KMS-11 (cell line): ENCODE results near the gene PPP1R14D.

Experiments
- H2AFZ ChIP-seq: fragments of 200-600 bp; sonication (generic); 2 replicates; pipeline ENCODE4 v1.6.1; 2016; ENCODE audit warnings: antibody characterized with exemption, mixed run types, low read depth
- H3K27ac ChIP-seq: fragments of 200-600 bp; sonication (generic); 2 replicates; pipeline ENCODE4 v1.6.1; 2016; ENCODE audit warnings: mild to moderate bottlenecking, mixed run types
- H3K27me3 ChIP-seq: fragments of 200-600 bp; sonication (generic); 2 replicates; pipeline ENCODE4 v1.6.1; 2017; ENCODE audit warnings: mild to moderate bottlenecking, low read depth, mixed run types, moderate library complexity; ENCODE audit not compliant: insufficient read depth
- H3K36me3 ChIP-seq: fragments of 200-600 bp; sonication (generic); 2 replicates; pipeline ENCODE4 v1.6.1; 2017; ENCODE audit warnings: mild to moderate bottlenecking, mixed run types; ENCODE audit not compliant: insufficient read depth
- H3K4me1 ChIP-seq: fragments of 200-600 bp; sonication (generic); 2 replicates; pipeline ENCODE4 v1.6.1; 2016; ENCODE audit warnings: mild to moderate bottlenecking, low read depth, mixed run types; ENCODE audit not compliant: poor library complexity, severe bottlenecking
- H3K4me2 ChIP-seq: fragments of 200-600 bp; sonication (generic); 2 replicates; pipeline ENCODE4 v1.7.0; 2016; ENCODE audit warnings: mild to moderate bottlenecking, mixed run types
- H3K4me3 ChIP-seq: fragments of 200-600 bp; sonication (generic); IDR thresholded peaks from 2 replicates; pipeline ENCODE4 v1.6.1; 2017; ENCODE audit warnings: low read depth, low read length, mixed read lengths; ENCODE audit not compliant: insufficient read depth
- H3K79me2 ChIP-seq: fragments of 200-600 bp; sonication (generic); 2 replicates; pipeline ENCODE4 v1.6.1; 2016; ENCODE audit warnings: low read depth, mixed run types; ENCODE audit not compliant: insufficient read depth
- H3K9ac ChIP-seq: fragments of 200-600 bp; sonication (generic); 2 replicates; pipeline ENCODE4 v1.6.1; 2016; ENCODE audit warnings: mild to moderate bottlenecking, mixed run types
- H4K20me1 ChIP-seq: fragments of 200-600 bp; sonication (generic); 2 replicates; pipeline ENCODE4 v1.6.1; 2016; ENCODE audit warnings: mild to moderate bottlenecking, mixed run types; ENCODE audit not compliant: insufficient read depth
- TF ChIP-seq, protein P1 (sequence below): fragments of 200-600 bp; sonication (generic); conservative IDR thresholded peaks from 2 replicates; pipeline ENCODE4 v1.6.1; 2017; ENCODE audit warnings: low read depth, mild to moderate bottlenecking, antibody characterized with exemption, low read length, moderate library complexity, mixed read lengths

The PPP1R14D gene

DNA sequence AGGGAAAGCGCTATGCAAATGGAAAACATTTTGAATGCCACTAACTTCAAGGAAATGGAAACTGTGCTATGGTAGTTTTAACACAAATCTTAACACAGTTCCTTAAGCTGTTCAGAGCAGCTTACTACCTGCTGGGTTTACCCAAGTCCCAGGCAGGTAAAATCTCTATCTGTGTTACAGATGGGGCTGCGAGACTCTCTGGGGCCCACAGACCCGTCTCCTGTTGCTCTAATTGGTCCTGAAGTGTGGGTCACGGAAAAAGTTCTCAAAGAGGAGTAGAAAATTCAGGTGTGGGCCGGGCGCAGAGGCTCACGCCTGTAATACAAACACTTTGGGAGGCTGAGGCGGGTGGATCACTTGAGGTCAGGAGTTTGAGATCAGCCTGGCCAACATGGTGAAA is 38.5 kb downstream of the PPP1R14D start:
- no peak overlapping the region for H2AFZ ChIP-seq
- no peaks in the 10 kb centered on the region for H3K36me3 ChIP-seq
- H3K27ac ChIP-seq: no peak overlapping the region
- H3K4me1 ChIP-seq: peaks cover 47% of the 10 kb centered on the region
- no peak overlapping the region for H3K4me3 ChIP-seq
- H4K20me1 ChIP-seq: no peaks in the 10 kb centered on the region
- H3K9ac ChIP-seq: no peak overlapping the region
- H3K4me2 ChIP-seq: no peak overlapping the region
- TF ChIP-seq, protein P1, sequence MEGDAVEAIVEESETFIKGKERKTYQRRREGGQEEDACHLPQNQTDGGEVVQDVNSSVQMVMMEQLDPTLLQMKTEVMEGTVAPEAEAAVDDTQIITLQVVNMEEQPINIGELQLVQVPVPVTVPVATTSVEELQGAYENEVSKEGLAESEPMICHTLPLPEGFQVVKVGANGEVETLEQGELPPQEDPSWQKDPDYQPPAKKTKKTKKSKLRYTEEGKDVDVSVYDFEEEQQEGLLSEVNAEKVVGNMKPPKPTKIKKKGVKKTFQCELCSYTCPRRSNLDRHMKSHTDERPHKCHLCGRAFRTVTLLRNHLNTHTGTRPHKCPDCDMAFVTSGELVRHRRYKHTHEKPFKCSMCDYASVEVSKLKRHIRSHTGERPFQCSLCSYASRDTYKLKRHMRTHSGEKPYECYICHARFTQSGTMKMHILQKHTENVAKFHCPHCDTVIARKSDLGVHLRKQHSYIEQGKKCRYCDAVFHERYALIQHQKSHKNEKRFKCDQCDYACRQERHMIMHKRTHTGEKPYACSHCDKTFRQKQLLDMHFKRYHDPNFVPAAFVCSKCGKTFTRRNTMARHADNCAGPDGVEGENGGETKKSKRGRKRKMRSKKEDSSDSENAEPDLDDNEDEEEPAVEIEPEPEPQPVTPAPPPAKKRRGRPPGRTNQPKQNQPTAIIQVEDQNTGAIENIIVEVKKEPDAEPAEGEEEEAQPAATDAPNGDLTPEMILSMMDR: no peak
- no peaks in the 10 kb centered on the region for H3K79me2 ChIP-seq
- H3K27me3 ChIP-seq: no peaks in the 10 kb centered on the region

DNA sequence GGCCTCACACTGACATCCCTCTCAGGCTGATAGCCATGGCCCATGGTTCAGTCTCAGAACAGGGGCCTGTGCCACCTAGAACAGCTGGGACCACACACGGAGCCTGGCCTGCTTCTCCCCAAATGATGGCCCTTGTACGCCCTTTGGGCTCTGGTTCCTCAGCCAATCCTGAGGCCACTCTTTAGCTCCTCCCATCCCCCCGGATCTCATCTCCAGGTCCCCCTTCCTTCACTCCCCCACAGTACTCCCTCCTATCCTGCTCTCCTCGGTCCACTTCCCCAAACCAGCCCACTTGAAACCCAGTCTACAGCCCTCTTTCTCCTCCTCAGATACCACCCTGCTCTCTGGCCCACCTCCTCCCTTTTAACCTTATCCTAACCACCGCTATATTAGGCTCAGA is 39.4 kb downstream of the PPP1R14D start:
- H2AFZ ChIP-seq: no peak overlapping the region
- TF ChIP-seq, protein P1: no peak
- H3K27ac ChIP-seq: no peak overlapping the region
- no peak overlapping the region for H3K9ac ChIP-seq
- peaks cover 47% of the 10 kb centered on the region for H3K4me1 ChIP-seq
- no peaks in the 10 kb centered on the region; the same call in 1 of the 2 replicates for H3K79me2 ChIP-seq
- no peaks in the 10 kb centered on the region for H3K27me3 ChIP-seq
- H4K20me1 ChIP-seq: no peaks in the 10 kb centered on the region
- H3K4me3 ChIP-seq: no peak overlapping the region
- no peak overlapping the region; the same call in 1 of the 2 replicates for H3K4me2 ChIP-seq
- H3K36me3 ChIP-seq: no peaks in the 10 kb centered on the region

DNA sequence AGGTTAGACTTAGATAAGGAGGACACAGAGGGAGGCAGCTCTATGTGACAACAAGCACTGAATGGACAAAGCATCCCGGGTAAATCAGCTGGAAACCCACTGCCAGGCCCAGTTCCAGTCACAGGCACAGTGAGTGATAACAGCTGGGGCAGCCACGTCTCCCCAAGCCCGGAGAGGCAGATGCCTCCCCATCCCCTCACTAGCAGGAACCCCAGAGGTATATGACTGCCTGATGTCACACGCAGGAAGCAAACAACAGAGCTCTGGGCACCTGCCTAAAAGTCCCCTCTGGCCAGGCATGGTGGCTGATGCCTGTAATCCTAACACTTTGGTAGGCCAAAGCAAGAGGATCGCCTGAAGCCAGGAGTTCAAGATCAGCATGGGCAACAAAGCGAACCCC is 40.5 kb downstream of the PPP1R14D start:
- H3K27ac ChIP-seq: peak overlapping the region; percentile 71
- H3K4me1 ChIP-seq: peaks cover 50% of the 10 kb centered on the region
- no peaks in the 10 kb centered on the region for H3K36me3 ChIP-seq
- peak overlapping the region; percentile 67 for H3K4me2 ChIP-seq
- TF ChIP-seq, protein P1: no peak
- peak overlapping the region; percentile 0; the same call in 1 of the 2 replicates for H3K9ac ChIP-seq
- H3K27me3 ChIP-seq: no peaks in the 10 kb centered on the region
- H3K79me2 ChIP-seq: no peaks in the 10 kb centered on the region; the same call in 1 of the 2 replicates
- H3K4me3 ChIP-seq: no peak overlapping the region
- H4K20me1 ChIP-seq: no peaks in the 10 kb centered on the region
- peak overlapping the region; percentile 29; the same call in 1 of the 2 replicates for H2AFZ ChIP-seq

DNA sequence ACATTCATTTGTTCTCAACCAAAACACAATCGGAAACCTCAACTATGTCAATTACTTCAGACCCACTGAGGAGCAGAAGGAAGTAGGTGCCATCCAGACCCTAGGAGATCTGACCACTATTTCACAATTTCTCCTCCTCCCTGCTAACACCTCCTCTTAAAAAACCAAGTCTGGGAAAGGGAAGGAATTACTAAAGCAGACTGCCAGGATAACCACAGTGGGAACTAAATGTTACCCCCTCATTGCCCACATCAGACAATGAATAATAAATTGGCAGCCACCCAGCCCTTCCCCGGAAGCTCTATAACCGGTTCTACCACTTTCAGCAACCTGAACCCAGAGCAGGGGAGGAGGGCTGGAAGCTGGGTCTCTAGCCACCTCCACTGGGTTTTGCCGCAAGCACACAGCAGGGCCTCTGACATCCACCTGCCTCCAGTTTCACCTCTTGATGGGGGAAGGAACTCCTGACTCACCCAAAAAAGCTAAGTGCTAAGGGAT is 41.1 kb downstream of the PPP1R14D start:
- H3K4me1 ChIP-seq: peaks cover 56% of the 10 kb centered on the region
- no peak overlapping the region for H3K4me3 ChIP-seq
- H3K36me3 ChIP-seq: no peaks in the 10 kb centered on the region
- peak overlapping the region; percentile 0; the same call in 1 of the 2 replicates for H3K9ac ChIP-seq
- H4K20me1 ChIP-seq: no peaks in the 10 kb centered on the region
- peak overlapping the region; percentile 71 for H3K27ac ChIP-seq
- TF ChIP-seq, protein P1: no peak
- H3K4me2 ChIP-seq: peak overlapping the region; percentile 67
- no peaks in the 10 kb centered on the region for H3K27me3 ChIP-seq
- no peaks in the 10 kb centered on the region; the same call in 1 of the 2 replicates for H3K79me2 ChIP-seq
- H2AFZ ChIP-seq: peak overlapping the region; percentile 29; the same call in 1 of the 2 replicates
